DOHH2 (cell line): Measurements from ENCODE around the gene LEF1.

Experiments used
- H3F3A ChIP-seq: fragments of 200-600 bp; sonication (generic), shearing (Covaris generic); 2 replicates; pipeline ENCODE4 v1.6.0; 2016; ENCODE audit warnings: antibody characterized with exemption, mild to moderate bottlenecking; ENCODE audit not compliant: control insufficient read depth, insufficient read depth
- H3K27ac ChIP-seq: fragments of 200-600 bp; sonication (generic); 2 replicates; pipeline ENCODE4 v1.5.1; 2014; ENCODE audit warnings: low read depth, mild to moderate bottlenecking, low read length, moderate library complexity
- H3K27me3 ChIP-seq: fragments of 200-600 bp; sonication (generic); 2 replicates; pipeline ENCODE4 v1.6.1; 2014; ENCODE audit warnings: mild to moderate bottlenecking, low read length, mixed read lengths; ENCODE audit not compliant: control insufficient read depth
- H3K36me3 ChIP-seq: fragments of 200-600 bp; sonication (generic); 2 replicates; pipeline ENCODE4 v1.6.1; 2014; ENCODE audit warnings: mild to moderate bottlenecking, low read length, moderate library complexity, mixed read lengths; ENCODE audit not compliant: control insufficient read depth
- H3K4me1 ChIP-seq: fragments of 200-600 bp; sonication (generic); 2 replicates; pipeline ENCODE4 v1.6.1; 2014; ENCODE audit warnings: mild to moderate bottlenecking, low read length, mixed read lengths; ENCODE audit not compliant: control insufficient read depth
- H3K4me2 ChIP-seq: fragments of 200-600 bp; sonication (generic); 2 replicates; pipeline ENCODE4 v1.6.0; 2014; ENCODE audit warnings: mild to moderate bottlenecking, low read length, moderate library complexity
- H3K4me3 ChIP-seq: fragments of 200-600 bp; sonication (generic); 2 replicates; pipeline ENCODE4 v1.5.1; 2014; ENCODE audit warnings: mild to moderate bottlenecking, low read length, mixed read lengths
- H3K79me2 ChIP-seq: fragments of 200-600 bp; sonication (generic); 2 replicates; pipeline ENCODE4 v1.6.1; 2014; ENCODE audit warnings: mild to moderate bottlenecking, low read length, mixed read lengths; ENCODE audit not compliant: control insufficient read depth
- H3K9me2 ChIP-seq: fragments of 200-600 bp; sonication (generic); replicated peaks from 2 replicates; pipeline ENCODE4 v1.6.1; 2014; ENCODE audit warnings: mild to moderate bottlenecking, low read length, mixed read lengths; ENCODE audit not compliant: control insufficient read depth
- H3K9me3 ChIP-seq: fragments of 200-600 bp; sonication (generic); 2 replicates; pipeline ENCODE4 v1.6.1; 2014; ENCODE audit warnings: antibody characterized with exemption, low read length, mixed read lengths; ENCODE audit not compliant: control insufficient read depth, insufficient read depth
- H4K20me1 ChIP-seq: fragments of 200-600 bp; sonication (generic); 2 replicates; pipeline ENCODE4 v1.6.0; 2014; ENCODE audit warnings: low read depth, mild to moderate bottlenecking, antibody characterized with exemption, low read length, moderate library complexity; ENCODE audit not compliant: control insufficient read depth, insufficient read depth
- EZH2phosphoT487 ChIP-seq: fragments of 200-600 bp; sonication (generic); IDR thresholded peaks from 2 replicates; pipeline ENCODE4 v1.6.1; 2017; ENCODE audit warnings: borderline replicate concordance, mild to moderate bottlenecking, antibody characterized with exemption, low read length, moderate library complexity, mixed read lengths
- TF ChIP-seq, protein P1 (sequence below): fragments of 200-600 bp; sonication (generic); IDR thresholded peaks from one replicate; pipeline ENCODE4 v1.5.1; 2014; ENCODE audit warnings: antibody characterized with exemption, mild to moderate bottlenecking, low read depth, low read length; ENCODE audit not compliant: poor library complexity, severe bottlenecking

LEF1 gene

DNA sequence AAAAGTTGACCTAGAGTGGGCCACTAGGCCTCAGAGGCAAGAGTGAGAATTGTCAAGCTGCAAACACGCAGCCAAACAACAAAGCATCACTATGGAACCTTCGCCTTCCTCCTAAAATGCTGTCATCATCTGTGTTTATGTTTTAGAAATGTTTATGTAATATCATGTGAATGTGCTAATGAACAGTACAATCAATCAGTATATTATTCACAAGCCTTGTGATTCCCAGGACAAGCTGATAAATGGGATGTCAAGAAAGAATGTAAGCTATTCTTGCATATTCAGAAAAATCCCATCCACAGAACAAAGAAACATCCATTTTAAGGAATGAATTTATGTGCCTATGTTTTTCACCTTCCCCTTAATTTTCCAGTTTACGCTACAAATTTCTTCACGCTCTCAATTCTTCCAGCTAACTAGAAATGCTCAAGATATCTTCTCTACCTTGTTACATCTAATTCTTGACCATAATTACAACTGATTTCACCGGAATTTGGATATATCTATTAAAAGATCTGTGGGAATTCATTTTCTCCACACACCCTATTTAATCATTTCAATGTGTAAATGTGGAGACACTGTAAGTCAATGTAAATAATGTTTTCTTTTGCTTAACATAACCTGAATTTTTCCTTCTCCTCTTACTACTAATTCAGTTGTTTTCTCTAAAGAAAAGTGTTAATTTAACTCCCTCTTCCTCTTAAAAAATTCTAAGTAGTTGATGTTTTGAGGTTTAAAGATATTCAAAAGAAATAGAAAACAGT lies 65.5 kb downstream of the LEF1 start:
- no peaks in the 10 kb centered on the region for H3K36me3 ChIP-seq
- H3K27ac ChIP-seq, result no peak overlapping the region
- no peaks in the 10 kb centered on the region; the same call in 1 of the 2 replicates for H3K79me2 ChIP-seq
- H3K9me2 ChIP-seq, result no peaks in the 10 kb centered on the region
- H3K4me1 ChIP-seq, result peaks cover 18% of the 10 kb centered on the region
- H3F3A ChIP-seq, result no peaks in the 10 kb centered on the region
- no peaks in the 10 kb centered on the region for H3K27me3 ChIP-seq
- H3K9me3 ChIP-seq, result no peaks in the 10 kb centered on the region
- H3K4me3 ChIP-seq, result no peak overlapping the region
- TF ChIP-seq, protein P1, sequence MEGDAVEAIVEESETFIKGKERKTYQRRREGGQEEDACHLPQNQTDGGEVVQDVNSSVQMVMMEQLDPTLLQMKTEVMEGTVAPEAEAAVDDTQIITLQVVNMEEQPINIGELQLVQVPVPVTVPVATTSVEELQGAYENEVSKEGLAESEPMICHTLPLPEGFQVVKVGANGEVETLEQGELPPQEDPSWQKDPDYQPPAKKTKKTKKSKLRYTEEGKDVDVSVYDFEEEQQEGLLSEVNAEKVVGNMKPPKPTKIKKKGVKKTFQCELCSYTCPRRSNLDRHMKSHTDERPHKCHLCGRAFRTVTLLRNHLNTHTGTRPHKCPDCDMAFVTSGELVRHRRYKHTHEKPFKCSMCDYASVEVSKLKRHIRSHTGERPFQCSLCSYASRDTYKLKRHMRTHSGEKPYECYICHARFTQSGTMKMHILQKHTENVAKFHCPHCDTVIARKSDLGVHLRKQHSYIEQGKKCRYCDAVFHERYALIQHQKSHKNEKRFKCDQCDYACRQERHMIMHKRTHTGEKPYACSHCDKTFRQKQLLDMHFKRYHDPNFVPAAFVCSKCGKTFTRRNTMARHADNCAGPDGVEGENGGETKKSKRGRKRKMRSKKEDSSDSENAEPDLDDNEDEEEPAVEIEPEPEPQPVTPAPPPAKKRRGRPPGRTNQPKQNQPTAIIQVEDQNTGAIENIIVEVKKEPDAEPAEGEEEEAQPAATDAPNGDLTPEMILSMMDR, result no peak
- TF ChIP-seq EZH2phosphoT487, result no peak
- no peak overlapping the region for H3K4me2 ChIP-seq
- H4K20me1 ChIP-seq, result no peaks in the 10 kb centered on the region

GRCh38 chr4:108100827-108101226 lies 67.9 kb downstream of the LEF1 start:
- Histone ChIP-seq H3K36me3 (no peaks in the 10 kb centered on the region), H4K20me1 (no peaks in the 10 kb centered on the region), H3K4me2 (no peak overlapping the region), H3K4me1 (peaks cover 18% of the 10 kb centered on the region), H3K27ac (no peak overlapping the region), H3K4me3 (no peak overlapping the region), H3K27me3 (no peaks in the 10 kb centered on the region), H3K79me2 (no peaks in the 10 kb centered on the region), H3K9me2 (no peaks in the 10 kb centered on the region), H3F3A (no peaks in the 10 kb centered on the region), H3K9me3 (no peaks in the 10 kb centered on the region)
- no peak for TF ChIP-seq EZH2phosphoT487
- TF ChIP-seq, protein P1, result no peak

DNA sequence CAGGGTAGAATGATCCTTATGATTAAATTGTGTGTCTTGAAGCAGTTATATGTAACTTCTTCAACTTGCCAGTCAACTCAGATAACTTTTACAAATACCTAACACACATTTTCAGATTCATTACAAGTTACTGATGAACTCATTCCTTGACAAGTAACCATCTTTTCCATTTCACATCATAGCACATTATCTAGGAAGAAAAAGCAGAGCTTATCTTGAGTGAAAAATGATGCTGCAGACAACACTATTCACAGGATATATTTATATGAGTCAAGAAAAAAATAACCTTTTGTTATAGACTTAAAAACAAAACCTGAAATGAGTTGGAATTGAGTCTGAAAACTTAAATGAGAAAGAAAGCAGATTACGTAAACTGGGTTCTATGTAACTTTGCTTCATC lies 68.9 kb downstream of the LEF1 start:
- Histone ChIP-seq H4K20me1 (no peaks in the 10 kb centered on the region), H3K79me2 (no peaks in the 10 kb centered on the region)
- TF ChIP-seq, protein P1, result no peak
- TF ChIP-seq EZH2phosphoT487, result no peak

More for the DNA sequence above, 68.9 kb downstream of the LEF1 start:
- Histone ChIP-seq H3K36me3 (no peaks in the 10 kb centered on the region), H3K27me3 (no peaks in the 10 kb centered on the region), H3K9me3 (no peaks in the 10 kb centered on the region), H3K9me2 (no peaks in the 10 kb centered on the region), H3F3A (no peaks in the 10 kb centered on the region), H3K27ac (no peak overlapping the region), H3K4me3 (no peak overlapping the region), H3K4me1 (peaks cover 18% of the 10 kb centered on the region), H3K4me2 (no peak overlapping the region)
